HG03558 (cell line): Measurements from ENCODE around the gene TRHDE.
"Not testable (repeated sequence)": the region's sequence is repeated elsewhere in the genome, so short reads cannot be mapped to it uniquely, and the experiment has no call there.

ENCODE experiments used
- ATAC-seq: cut with Tn5 transposase; IDR thresholded peaks from one replicate; pipeline ENCODE4 v1.9.1; 2021; ENCODE audit warnings: moderate number of reproducible peaks; ENCODE audit not compliant: unreplicated experiment; ENCODE audit errors: extremely low read depth

The TRHDE gene

GRCh38 chr12:72699362-72699761 is 427.2 kb downstream of the TRHDE start:
- ATAC-seq = no peak

DNA sequence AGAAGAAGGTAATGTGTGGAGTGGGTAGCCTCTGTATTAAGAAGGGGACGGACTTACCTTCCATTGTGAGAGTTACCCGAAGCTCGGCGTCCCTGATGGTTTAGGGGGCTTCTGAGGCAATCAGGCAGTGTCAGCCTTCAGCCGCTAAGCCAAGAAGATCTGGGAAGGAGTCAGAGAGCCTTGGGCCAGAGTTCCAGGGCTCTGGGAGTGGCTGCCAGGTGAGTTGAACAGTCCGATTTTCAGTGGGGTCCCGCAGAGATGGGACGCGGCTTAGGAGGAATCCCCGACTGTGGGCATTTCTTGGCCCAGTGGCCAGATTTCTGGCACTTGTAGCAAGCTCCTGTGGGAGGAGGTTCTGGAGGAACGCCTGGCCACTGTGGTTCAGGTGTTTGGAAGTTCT is 439.9 kb downstream of the TRHDE start:
- not testable (repeated sequence) for ATAC-seq

- ATAC-seq = no peak
These were observed 444.1 kb downstream of the TRHDE start for GRCh38 chr12:72716221-72716620.

DNA sequence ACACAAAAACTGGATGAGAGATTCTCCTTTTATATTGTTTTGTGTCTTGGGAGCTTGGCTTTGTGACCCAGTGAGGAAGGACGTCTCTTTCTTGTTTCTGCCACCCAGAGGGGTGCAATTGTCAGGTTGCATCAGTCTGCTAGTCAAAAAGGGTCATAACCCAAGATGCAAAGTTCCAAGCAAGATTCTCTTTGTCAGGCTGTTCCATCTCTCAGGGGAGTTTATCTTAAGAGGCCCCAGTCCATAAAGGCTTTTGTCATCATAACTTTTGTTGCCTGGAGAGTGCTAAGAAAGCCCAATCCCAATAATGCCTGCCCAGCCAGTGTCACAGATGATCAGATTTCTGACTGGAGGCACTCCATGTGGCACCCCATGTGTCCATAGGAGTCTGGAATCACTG is 444.9 kb downstream of the TRHDE start:
- ATAC-seq = no peak
